Activated naive CD8-positive, alpha-beta T cell treated with anti-CD3 and anti-CD28 coated beads, Interleukin-2, amount 10 ng/mL, durations not matched to agents 7 days and 5 days (primary cell): ENCODE results near the gene FNIP1. TPM values are rescaled to one million over a fixed set of nuclear protein-coding genes. Genes with fewer than 3 reads are reported as not detected.
"Not testable (repeated sequence)": the region's sequence is repeated elsewhere in the genome, so short reads cannot be mapped to it uniquely, and the experiment has no call there.

Experiments used
- ATAC-seq: fragments of 150-1000 bp; cut with Tn5 transposase; one replicate; pipeline ENCODE4 v1.10.0; 2021; ENCODE audit warnings: low read depth, moderate library complexity
- POLR2A ChIA-PET: fragments of 350-600 bp; sonication (Branson Sonifier 250); formaldehyde crosslinking; loops from one replicate; lab custom pipeline; 2021; ENCODE audit warnings: antibody characterized with exemption; lab: Charles Lee
- DNase-seq: peaks from one replicate; pipeline ENCODE4 v3.0.0; 2021
- H3K27ac Mint-ChIP-seq: one replicate; pipeline ENCODE4 v1.8.0; 2022; ENCODE audit warnings: mild to moderate bottlenecking, mixed read lengths
- H3K27me3 Mint-ChIP-seq: one replicate; pipeline ENCODE4 v1.8.0; 2022; ENCODE audit warnings: mild to moderate bottlenecking, moderate library complexity, mixed read lengths
- H3K36me3 Mint-ChIP-seq: one replicate; pipeline ENCODE4 v1.8.0; 2021; ENCODE audit warnings: mild to moderate bottlenecking, mixed read lengths
- H3K4me1 Mint-ChIP-seq: one replicate; pipeline ENCODE4 v1.8.0; 2021; ENCODE audit warnings: mixed read lengths
- H3K4me3 Mint-ChIP-seq: one replicate; pipeline ENCODE4 v1.8.0; 2022; ENCODE audit warnings: mild to moderate bottlenecking, moderate library complexity, mixed read lengths
- H3K9me3 Mint-ChIP-seq: one replicate; pipeline ENCODE4 v1.8.0; 2021; ENCODE audit warnings: mixed read lengths
- total RNA-seq, 2 experiments: library from RNA; stranded (reverse); gene quantifications; one replicate each; pipeline ENCODE4 v1.2.3, GENCODE V29; 2021

Gene FNIP1
- total RNA-seq, 2 experiments from 2014 or later = 30.6 to 31.7 TPM

DNA sequence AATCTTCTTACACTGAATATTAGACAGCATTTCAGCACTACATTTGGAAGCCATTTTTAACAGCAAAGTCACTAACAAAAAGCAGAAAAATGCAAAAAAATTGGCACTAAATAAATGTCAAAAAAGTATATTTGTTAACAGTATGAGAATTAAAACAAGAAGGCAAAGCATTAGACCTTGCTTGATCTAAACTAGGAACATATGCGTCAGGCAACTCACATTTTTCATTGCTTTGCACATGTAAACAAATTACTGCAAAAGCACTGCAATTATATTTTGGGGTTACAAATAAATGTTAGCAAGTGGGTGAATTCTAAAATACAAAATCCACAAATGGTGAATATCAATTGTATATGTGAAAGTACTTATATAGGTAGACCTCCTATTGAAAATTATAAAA, 112.8 kb downstream of the FNIP1 start:
- Mint-ChIP-seq H3K27me3 (no peaks in the 10 kb centered on the region), H3K4me3 (no peak overlapping the region), H3K36me3 (peaks cover 27% of the 10 kb centered on the region), H3K9me3 (no peaks in the 10 kb centered on the region), H3K27ac (no peak overlapping the region), H3K4me1 (no peaks in the 10 kb centered on the region)
- DNase-seq (no peak), ATAC-seq (no peak)
- POLR2A ChIA-PET = no interaction called here

DNA sequence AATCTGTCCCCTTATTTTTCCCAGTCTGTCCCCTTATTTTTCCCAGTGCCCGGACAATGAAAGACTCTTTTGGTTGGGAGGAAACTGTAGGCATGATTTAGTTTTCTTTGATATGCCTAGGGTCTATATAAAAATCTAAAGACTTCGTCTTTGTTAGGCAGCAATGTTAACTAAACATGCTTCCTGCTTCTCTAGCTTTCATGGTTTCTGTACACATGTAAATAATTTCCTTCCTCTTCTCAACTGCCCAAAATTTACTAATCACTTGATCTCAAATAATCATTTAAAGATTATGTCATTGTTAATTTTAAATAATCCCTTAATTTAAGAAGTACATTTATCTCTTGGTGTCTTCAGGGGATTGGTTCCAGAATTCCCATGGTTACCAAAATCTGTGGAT, 114.0 kb downstream of the FNIP1 start:
- H3K27ac Mint-ChIP-seq = no peak overlapping the region
- ATAC-seq = no peak
- DNase-seq = no peak
- no peaks in the 10 kb centered on the region for H3K27me3 Mint-ChIP-seq
- peaks cover 24% of the 10 kb centered on the region for H3K36me3 Mint-ChIP-seq
- H3K9me3 Mint-ChIP-seq = no peaks in the 10 kb centered on the region
- POLR2A ChIA-PET = no interaction called here
- H3K4me1 Mint-ChIP-seq = no peaks in the 10 kb centered on the region
- H3K4me3 Mint-ChIP-seq = no peak overlapping the region

DNA sequence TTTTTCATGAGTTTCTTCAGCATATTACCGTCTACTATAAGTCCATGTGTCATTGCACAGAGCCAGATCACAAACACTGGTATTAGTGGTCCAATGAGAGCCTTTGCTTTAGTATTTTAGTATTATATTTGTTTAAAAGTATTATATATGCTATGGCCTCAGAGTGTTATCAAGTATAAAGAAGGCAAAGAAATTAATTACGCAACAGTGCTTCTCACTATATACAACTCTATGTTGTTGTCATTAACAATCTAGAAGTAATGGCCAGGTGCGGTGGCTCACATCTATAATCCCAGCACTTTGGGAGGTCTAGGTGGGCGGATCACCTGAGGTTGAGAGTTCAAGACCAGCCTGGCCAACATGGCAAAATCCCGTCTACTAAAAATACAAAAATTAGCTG, 114.6 kb downstream of the FNIP1 start:
- H3K27me3 Mint-ChIP-seq = no peaks in the 10 kb centered on the region
- no peak overlapping the region for H3K4me3 Mint-ChIP-seq
- H3K36me3 Mint-ChIP-seq = peaks cover 26% of the 10 kb centered on the region
- ATAC-seq (no peak), DNase-seq (no peak)
- no peak overlapping the region for H3K27ac Mint-ChIP-seq
- peaks cover 2% of the 10 kb centered on the region for H3K4me1 Mint-ChIP-seq
- H3K9me3 Mint-ChIP-seq = no peaks in the 10 kb centered on the region
- POLR2A ChIA-PET = no interaction called here

DNA sequence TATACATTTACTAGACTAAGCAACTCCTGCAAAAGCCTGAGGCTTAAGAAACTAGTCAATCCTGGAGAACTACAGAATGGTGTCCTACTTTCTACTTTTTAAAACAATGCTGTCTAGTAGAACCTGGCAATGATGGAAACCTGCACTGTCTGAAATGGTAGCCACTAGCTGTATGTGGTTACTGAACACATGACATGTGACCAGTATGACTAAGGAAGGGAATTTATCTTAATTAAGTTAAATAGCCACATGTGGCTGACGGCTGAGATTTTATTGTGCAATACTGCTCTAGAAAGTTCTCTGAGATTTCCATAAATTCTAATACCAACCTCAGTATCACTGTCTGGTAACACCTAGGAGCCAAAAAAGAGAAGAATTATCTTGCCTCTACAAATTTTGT, 116.9 kb downstream of the FNIP1 start:
- Mint-ChIP-seq H3K27me3 (no peaks in the 10 kb centered on the region), H3K4me1 (peaks cover 4% of the 10 kb centered on the region), H3K27ac (no peak overlapping the region), H3K36me3 (peaks cover 42% of the 10 kb centered on the region), H3K9me3 (peaks cover 4% of the 10 kb centered on the region), H3K4me3 (no peak overlapping the region)
- no peak for DNase-seq
- POLR2A ChIA-PET = no interaction called here
- no peak for ATAC-seq

GRCh38 chr5:131678273-131678672, 118.5 kb downstream of the FNIP1 start:
- H3K27ac Mint-ChIP-seq, POLR2A ChIA-PET, H3K27me3 Mint-ChIP-seq, ATAC-seq, H3K4me3 Mint-ChIP-seq, DNase-seq, H3K9me3 Mint-ChIP-seq: not testable (repeated sequence)
- Mint-ChIP-seq H3K36me3 (peaks cover 55% of the 10 kb centered on the region), H3K4me1 (peaks cover 16% of the 10 kb centered on the region)

DNA sequence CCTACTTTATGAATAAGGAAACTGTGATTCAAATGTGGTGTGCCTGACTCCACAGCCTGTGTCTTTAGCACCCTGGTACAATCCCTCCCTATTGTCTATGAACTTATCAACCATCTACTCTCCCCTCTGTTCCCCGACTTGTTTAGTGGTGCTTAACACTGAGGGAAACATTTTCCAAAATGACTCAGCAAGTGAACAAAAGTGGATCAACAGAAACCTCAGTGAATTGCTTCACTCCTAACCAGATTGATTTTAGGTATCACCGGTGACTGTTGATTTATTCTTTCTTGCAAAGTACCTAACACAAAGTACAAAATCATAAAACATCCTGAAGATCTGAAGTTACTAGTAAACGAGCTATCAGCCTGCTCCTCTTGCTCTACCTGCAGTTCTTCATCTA, 119.7 kb downstream of the FNIP1 start:
- no peak overlapping the region for H3K27ac Mint-ChIP-seq
- ATAC-seq (no peak), DNase-seq (no peak)
- no peaks in the 10 kb centered on the region for H3K27me3 Mint-ChIP-seq
- POLR2A ChIA-PET = no interaction called here
- H3K9me3 Mint-ChIP-seq = peaks cover 6% of the 10 kb centered on the region
- no peak overlapping the region for H3K4me3 Mint-ChIP-seq
- H3K4me1 Mint-ChIP-seq = peaks cover 23% of the 10 kb centered on the region
- peaks cover 61% of the 10 kb centered on the region for H3K36me3 Mint-ChIP-seq

- POLR2A ChIA-PET = interaction anchor here (0.7 kb wide), 1 partner anchor 347 kb away, joined by 3 read pairs; no protein-coding TSS in a partner anchor
- ATAC-seq (no peak), DNase-seq (no peak)
- Mint-ChIP-seq H3K27me3 (no peaks in the 10 kb centered on the region), H3K27ac (no peak overlapping the region), H3K36me3 (peaks cover 68% of the 10 kb centered on the region), H3K4me1 (peaks cover 38% of the 10 kb centered on the region), H3K9me3 (peaks cover 6% of the 10 kb centered on the region), H3K4me3 (no peak overlapping the region)
Measured at GRCh38 chr5:131672776-131673175, 124.0 kb downstream of the FNIP1 start.

DNA sequence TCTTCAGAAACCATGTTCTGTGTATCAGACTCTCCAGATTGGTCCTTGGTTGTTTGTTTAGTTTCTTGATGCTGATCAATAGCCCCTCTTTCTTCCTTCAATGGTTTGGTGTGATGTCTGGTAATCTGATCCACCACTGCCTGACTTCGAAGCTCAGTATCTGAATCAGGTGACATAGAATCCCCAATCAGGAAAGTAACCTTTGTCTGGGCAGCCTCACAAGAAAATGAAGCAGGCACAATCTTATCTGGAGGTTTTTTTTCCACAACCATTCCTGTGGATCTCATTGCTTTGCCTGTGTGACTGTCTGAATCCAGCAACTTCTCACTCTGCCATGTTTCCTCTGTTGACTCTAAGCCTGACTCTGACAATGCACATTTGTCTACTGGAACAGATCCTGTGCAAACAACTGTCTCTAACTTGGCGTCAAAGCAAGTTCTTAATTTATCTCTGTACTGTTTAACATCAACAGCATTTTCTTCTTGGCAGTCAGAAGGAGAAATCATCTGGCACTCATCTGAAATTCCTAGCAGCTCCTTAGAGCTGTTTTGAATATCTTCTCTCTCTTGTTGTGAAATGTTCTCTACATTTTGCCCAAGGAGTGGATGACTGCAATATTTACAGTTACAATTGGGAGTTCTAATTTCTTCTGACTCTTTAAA, 124.7 kb downstream of the FNIP1 start:
- Mint-ChIP-seq H3K27ac (peak overlapping the region; percentile 62), H3K36me3 (peaks cover 66% of the 10 kb centered on the region), H3K4me1 (peaks cover 36% of the 10 kb centered on the region), H3K27me3 (no peaks in the 10 kb centered on the region), H3K4me3 (no peak overlapping the region), H3K9me3 (peaks cover 6% of the 10 kb centered on the region)
- DNase-seq = no peak
- POLR2A ChIA-PET = no interaction called here
- no peak for ATAC-seq

- peaks cover 64% of the 10 kb centered on the region for H3K36me3 Mint-ChIP-seq
- no peaks in the 10 kb centered on the region for H3K27me3 Mint-ChIP-seq
- peaks cover 36% of the 10 kb centered on the region for H3K4me1 Mint-ChIP-seq
- H3K27ac Mint-ChIP-seq = no peak overlapping the region
- H3K9me3 Mint-ChIP-seq = peaks cover 6% of the 10 kb centered on the region
- ATAC-seq = peak; percentile 72
- H3K4me3 Mint-ChIP-seq = no peak overlapping the region
- POLR2A ChIA-PET = no interaction called here
- DNase-seq = no peak
Measured at GRCh38 chr5:131671409-131671808, 125.4 kb downstream of the FNIP1 start.

- Mint-ChIP-seq H3K36me3 (peaks cover 64% of the 10 kb centered on the region), H3K4me1 (peaks cover 1% of the 10 kb centered on the region), H3K27me3 (no peaks in the 10 kb centered on the region), H3K4me3 (no peak overlapping the region), H3K27ac (no peak overlapping the region), H3K9me3 (peaks cover 9% of the 10 kb centered on the region)
- no peak for ATAC-seq
- no peak for DNase-seq
- POLR2A ChIA-PET = no interaction called here
Measured at GRCh38 chr5:131664929-131665328, 131.9 kb downstream of the FNIP1 start.

DNA sequence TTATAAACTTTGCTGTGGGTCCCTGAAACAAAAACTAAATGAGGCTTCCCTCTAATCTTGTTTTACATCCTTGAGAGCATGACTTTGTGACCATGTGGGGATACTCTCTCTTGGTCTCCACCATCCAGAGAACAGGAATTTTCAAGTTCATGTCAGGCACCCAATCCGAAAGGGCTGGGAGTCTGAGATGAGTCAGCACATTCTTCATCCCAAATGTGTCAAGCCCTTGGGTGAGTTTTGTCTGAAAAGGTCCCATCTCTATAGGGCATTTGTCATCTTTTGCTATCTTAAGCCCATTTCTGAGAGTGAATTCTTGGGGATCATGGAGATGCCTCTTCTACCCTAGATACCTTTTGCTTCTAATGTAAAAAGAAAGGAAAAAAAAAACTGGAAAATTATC, 134.9 kb downstream of the FNIP1 start:
- Mint-ChIP-seq H3K4me3 (no peak overlapping the region), H3K27ac (no peak overlapping the region), H3K36me3 (peaks cover 73% of the 10 kb centered on the region), H3K27me3 (no peaks in the 10 kb centered on the region), H3K9me3 (peaks cover 16% of the 10 kb centered on the region), H3K4me1 (peaks cover 3% of the 10 kb centered on the region)
- POLR2A ChIA-PET = interaction anchor here (0.7 kb wide), 1 partner anchor 394 kb away, joined by 4 read pairs; no protein-coding TSS in a partner anchor
- DNase-seq = no peak
- no peak for ATAC-seq

DNA sequence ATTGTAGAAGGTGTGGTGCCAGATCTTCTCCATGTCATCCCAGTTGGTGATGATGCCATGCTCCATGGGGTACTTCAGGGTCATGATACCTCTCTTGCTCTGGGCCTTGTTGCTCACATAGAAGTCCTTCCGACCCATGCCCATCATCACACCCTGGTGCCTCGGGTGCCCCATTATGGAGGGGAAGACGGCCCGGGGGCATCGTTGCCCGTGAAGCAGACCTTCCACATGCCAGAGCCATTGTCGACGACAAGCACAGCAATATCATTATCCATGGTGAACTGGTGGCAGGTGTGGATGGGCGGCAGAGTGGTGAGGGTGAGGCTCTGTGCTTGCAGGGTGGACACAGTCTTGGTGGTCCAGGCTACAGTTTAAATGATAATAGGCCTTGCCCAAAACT, 137.0 kb downstream of the FNIP1 start:
- Mint-ChIP-seq H3K27me3 (no peaks in the 10 kb centered on the region), H3K4me3 (no peak overlapping the region), H3K36me3 (peaks cover 70% of the 10 kb centered on the region), H3K9me3 (peaks cover 16% of the 10 kb centered on the region), H3K27ac (no peak overlapping the region), H3K4me1 (peaks cover 3% of the 10 kb centered on the region)
- ATAC-seq = no peak
- no peak for DNase-seq
- POLR2A ChIA-PET = no interaction called here

GRCh38 chr5:131659290-131659689, 137.5 kb downstream of the FNIP1 start:
- no peaks in the 10 kb centered on the region for H3K27me3 Mint-ChIP-seq
- no peak for DNase-seq
- H3K4me1 Mint-ChIP-seq = peaks cover 5% of the 10 kb centered on the region
- no peak for ATAC-seq
- POLR2A ChIA-PET = no interaction called here
- H3K4me3 Mint-ChIP-seq = no peak overlapping the region
- no peak overlapping the region for H3K27ac Mint-ChIP-seq
- peaks cover 16% of the 10 kb centered on the region for H3K9me3 Mint-ChIP-seq
- H3K36me3 Mint-ChIP-seq = peaks cover 72% of the 10 kb centered on the region

- ATAC-seq (no peak), DNase-seq (no peak)
- Mint-ChIP-seq H3K27ac (no peak overlapping the region), H3K27me3 (no peaks in the 10 kb centered on the region), H3K9me3 (peaks cover 6% of the 10 kb centered on the region), H3K4me3 (no peak overlapping the region), H3K4me1 (peaks cover 5% of the 10 kb centered on the region), H3K36me3 (peaks cover 60% of the 10 kb centered on the region)
- POLR2A ChIA-PET = no interaction called here
Measured at GRCh38 chr5:131654776-131655175, 142.0 kb downstream of the FNIP1 start.
